CD4-positive, alpha-beta memory T cell (primary cell): ENCODE measurements around the gene SLC44A5. TPM values are rescaled to one million over a fixed set of nuclear protein-coding genes. Genes with fewer than 3 reads are reported as not detected.

Experiments used
- CTCF ChIA-PET: fragments of 350-600 bp; sonication (Branson Sonifier 250); formaldehyde crosslinking; loops from one replicate; lab custom pipeline; 2021; ENCODE audit warnings: inconsistent platforms; ENCODE audit not compliant: partially characterized antibody; lab: Charles Lee
- POLR2A ChIA-PET: fragments of 350-600 bp; sonication (Branson Sonifier 250); formaldehyde crosslinking; loops from one replicate; lab custom pipeline; 2021; ENCODE audit not compliant: partially characterized antibody; lab: Charles Lee
- DNase-seq, 5 donors: peaks; one replicate each; pipeline versions ENCODE4 v3.0.0 to v3.0.0-alpha.2; 2020 to 2022; ENCODE audit warnings: mixed read lengths in 1 of 5
- H3K27ac ChIP-seq: one replicate; pipeline ENCODE4 v1.7.0; 2013; ENCODE audit warnings: low read depth, low read length
- H3K27me3 ChIP-seq: 2 replicates; pipeline ENCODE4 v1.7.0; 2013; ENCODE audit warnings: mild to moderate bottlenecking, low read length, moderate library complexity; ENCODE audit not compliant: insufficient read depth
- H3K36me3 ChIP-seq: 2 replicates; pipeline ENCODE4 v1.7.0; 2013; ENCODE audit warnings: mild to moderate bottlenecking, low read length, moderate library complexity; ENCODE audit not compliant: insufficient read depth
- H3K4me1 ChIP-seq: 2 replicates; pipeline ENCODE4 v1.7.0; 2013; ENCODE audit warnings: mild to moderate bottlenecking, low read length, moderate library complexity; ENCODE audit not compliant: insufficient read depth
- H3K4me3 ChIP-seq, 2 donors: one replicate each; pipeline ENCODE4 v1.7.0; 2013; ENCODE audit warnings: low read length in 2 of 2, mild to moderate bottlenecking in 1 of 2
- H3K9me3 ChIP-seq, 2 donors: one replicate each; pipeline ENCODE4 v1.7.0; 2013; ENCODE audit warnings: low read length in 2 of 2, control low read depth in 1 of 2; ENCODE audit not compliant: control insufficient read depth in 1 of 2
- H3K27ac Mint-ChIP-seq, 7 donors: one replicate each; pipeline ENCODE4 v1.8.0; 2020 to 2021; ENCODE audit warnings: mixed read lengths in 7 of 7, mild to moderate bottlenecking in 6 of 7, inconsistent platforms in 3 of 7, moderate library complexity in 3 of 7
- H3K27me3 Mint-ChIP-seq, 2 donors: one replicate each; pipeline ENCODE4 v1.8.0; 2020 to 2021; ENCODE audit warnings: mixed read lengths in 2 of 2
- H3K36me3 Mint-ChIP-seq, 2 donors: one replicate each; pipeline ENCODE4 v1.8.0; 2020 to 2021; ENCODE audit warnings: mixed read lengths in 2 of 2, inconsistent platforms in 1 of 2, mild to moderate bottlenecking in 1 of 2
- H3K4me1 Mint-ChIP-seq, 4 donors: one replicate each; pipeline ENCODE4 v1.8.0; 2020 to 2021; ENCODE audit warnings: mixed read lengths in 4 of 4, mild to moderate bottlenecking in 1 of 4
- H3K4me3 Mint-ChIP-seq, 8 donors: one replicate each; pipeline ENCODE4 v1.8.0; 2020 to 2021; ENCODE audit warnings: mixed read lengths in 8 of 8, mild to moderate bottlenecking in 7 of 8, moderate library complexity in 6 of 8, inconsistent platforms in 3 of 8
- H3K9me3 Mint-ChIP-seq, 8 donors: one replicate each; pipeline ENCODE4 v1.8.0; 2020 to 2021; ENCODE audit warnings: mixed read lengths in 8 of 8, mild to moderate bottlenecking in 5 of 8, inconsistent platforms in 3 of 8, moderate library complexity in 1 of 8
- intact Hi-C: fragments of 100-400 bp; cut with micrococcal nuclease; formaldehyde crosslinking; loops from one replicate; pipeline ENCODE4 v1.15.1; 2023
- polyA plus RNA-seq, 2 donors: library from polyadenylated mRNA; unstranded; fragments of 300-500 nt; fragmentation: Illumina TruSeq; gene quantifications; one replicate each; pipeline ENCODE4 v1.2.3, GENCODE V29; 2021
- total RNA-seq, 2 experiments: library from RNA; stranded (reverse); gene quantifications; one replicate each; pipeline ENCODE4 v1.2.3, GENCODE V29; 2021

SLC44A5 gene
- total and polyA plus RNA-seq, 4 experiments from 2014 or later, result 1.0 to 3.3 (median 3.0) TPM; not detected in 1

- no peaks in the 10 kb centered on the region for H3K36me3 Mint-ChIP-seq
- POLR2A ChIA-PET, result no interaction called here
- Histone ChIP-seq H3K27ac (no peak overlapping the region), H3K4me3 (no peak overlapping the region), H3K4me1 (no peaks in the 10 kb centered on the region), H3K9me3 (no peaks in the 10 kb centered on the region), H3K27me3 (no peaks in the 10 kb centered on the region), H3K36me3 (no peaks in the 10 kb centered on the region)
- intact Hi-C loops, result no loop called here
- H3K9me3 Mint-ChIP-seq, result peaks cover 0 to 9% (median 5%) of the 10 kb centered on the region in 8 donors
- H3K4me3 Mint-ChIP-seq, result no peak overlapping the region
- DNase-seq, result no peak
- peak overlapping the region in 1 of 7 donors; percentile 75 for H3K27ac Mint-ChIP-seq
- peaks cover 0 to 2% of the 10 kb centered on the region in 2 donors for H3K27me3 Mint-ChIP-seq
- no peaks in the 10 kb centered on the region for H3K4me1 Mint-ChIP-seq
- CTCF ChIA-PET, result no interaction called here
Measured at GRCh38 chr1:75292013-75292412, 318.9 kb downstream of the SLC44A5 start.

DNA sequence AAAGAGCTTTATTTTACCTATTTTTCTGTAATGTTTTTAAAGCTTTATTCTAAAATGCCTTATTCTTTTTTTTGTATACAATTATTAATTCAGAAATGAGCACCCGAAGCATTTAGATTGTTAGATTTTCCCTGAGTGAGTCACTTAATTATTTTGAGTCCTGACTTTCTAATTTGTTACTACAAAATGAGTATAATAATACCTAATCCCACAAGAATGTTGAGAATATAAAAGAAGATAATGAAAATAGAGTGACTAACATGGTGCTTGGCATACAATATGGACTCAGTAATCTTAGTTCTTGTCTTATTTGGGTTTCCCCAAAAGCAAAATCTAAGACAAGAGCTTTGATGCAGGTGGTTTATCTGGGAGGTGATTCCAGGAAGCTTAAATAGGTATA is 334.5 kb downstream of the SLC44A5 start:
- Histone ChIP-seq H3K27me3 (no peaks in the 10 kb centered on the region), H3K27ac (no peak overlapping the region), H3K4me3 (no peak overlapping the region), H3K9me3 (no peaks in the 10 kb centered on the region), H3K4me1 (no peaks in the 10 kb centered on the region), H3K36me3 (no peaks in the 10 kb centered on the region)
- ChIA-PET POLR2A (no interaction called here), CTCF (interaction anchor here (1.1 kb wide), 1 partner anchor 41 kb away, joined by 3 read pairs; no protein-coding TSS in a partner anchor)
- H3K27ac Mint-ChIP-seq, result no peak overlapping the region
- H3K9me3 Mint-ChIP-seq, result peaks cover 0 to 4% (median 0%) of the 10 kb centered on the region in 8 donors
- H3K36me3 Mint-ChIP-seq, result peaks cover 0 to 1% of the 10 kb centered on the region in 2 donors
- no peaks in the 10 kb centered on the region for H3K27me3 Mint-ChIP-seq
- H3K4me3 Mint-ChIP-seq, result no peak overlapping the region
- DNase-seq, result no peak
- intact Hi-C loops, result no loop called here
- H3K4me1 Mint-ChIP-seq, result no peaks in the 10 kb centered on the region

GRCh38 chr1:75275631-75276030 is 335.3 kb downstream of the SLC44A5 start:
- no peak overlapping the region for H3K27ac ChIP-seq
- CTCF ChIA-PET, result no interaction called here

DNA sequence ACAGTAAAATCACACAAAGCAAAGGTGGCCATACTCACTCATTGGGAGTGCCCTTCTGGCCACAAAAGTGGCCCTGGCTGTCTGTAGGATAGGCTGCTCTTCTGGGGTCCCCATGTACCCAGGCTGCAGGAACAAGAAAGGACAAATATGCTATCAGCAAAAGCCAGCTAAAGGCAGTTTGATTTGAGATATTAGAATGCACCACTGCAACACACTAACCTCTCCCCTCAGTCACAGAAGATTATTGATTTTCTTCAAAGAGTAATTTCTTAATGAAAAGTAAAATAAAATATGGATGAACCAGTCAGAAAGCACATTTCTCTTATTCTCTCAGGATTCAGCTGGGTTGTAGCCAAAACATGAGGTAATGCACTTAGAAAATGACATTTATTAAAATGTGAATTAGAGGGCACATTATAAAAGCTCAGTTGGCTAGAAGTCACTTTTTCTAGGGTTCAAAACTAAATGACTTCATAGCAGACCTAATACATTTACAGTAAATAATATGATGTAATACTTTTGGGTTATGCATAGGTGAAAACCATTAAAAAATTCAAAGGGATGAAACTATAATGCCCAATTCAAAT is 335.9 kb downstream of the SLC44A5 start:
- Histone ChIP-seq H3K27ac (no peak overlapping the region), H3K27me3 (no peaks in the 10 kb centered on the region), H3K36me3 (no peaks in the 10 kb centered on the region), H3K9me3 (no peaks in the 10 kb centered on the region), H3K4me1 (no peaks in the 10 kb centered on the region), H3K4me3 (no peak overlapping the region)
- Mint-ChIP-seq H3K27ac (no peak overlapping the region), H3K4me3 (no peak overlapping the region), H3K36me3 (peaks cover 0 to 1% of the 10 kb centered on the region in 2 donors), H3K9me3 (peaks cover 0 to 5% (median 0%) of the 10 kb centered on the region in 8 donors), H3K27me3 (no peaks in the 10 kb centered on the region), H3K4me1 (no peaks in the 10 kb centered on the region)
- ChIA-PET POLR2A (no interaction called here), CTCF (interaction anchor here (2.2 kb wide), 1 partner anchor 10 kb away, joined by 10 read pairs; no protein-coding TSS in a partner anchor)
- intact Hi-C loops, result no loop called here
- no peak for DNase-seq

More at GRCh38 chr1:75275631-75276030, 335.3 kb downstream of the SLC44A5 start:
- POLR2A ChIA-PET, result no interaction called here
- peaks cover 0 to 1% of the 10 kb centered on the region in 2 donors for H3K36me3 Mint-ChIP-seq
- H3K9me3 ChIP-seq, result no peaks in the 10 kb centered on the region
- H3K27ac Mint-ChIP-seq, result no peak overlapping the region
- intact Hi-C loops, result no loop called here
- DNase-seq, result no peak
- H3K27me3 Mint-ChIP-seq, result no peaks in the 10 kb centered on the region
- H3K4me1 Mint-ChIP-seq, result no peaks in the 10 kb centered on the region
- H3K9me3 Mint-ChIP-seq, result peaks cover 0 to 5% (median 0%) of the 10 kb centered on the region in 8 donors
- no peaks in the 10 kb centered on the region for H3K4me1 ChIP-seq
- H3K36me3 ChIP-seq, result no peaks in the 10 kb centered on the region
- H3K27me3 ChIP-seq, result no peaks in the 10 kb centered on the region
- no peak overlapping the region for H3K4me3 Mint-ChIP-seq
- no peak overlapping the region for H3K4me3 ChIP-seq

DNA sequence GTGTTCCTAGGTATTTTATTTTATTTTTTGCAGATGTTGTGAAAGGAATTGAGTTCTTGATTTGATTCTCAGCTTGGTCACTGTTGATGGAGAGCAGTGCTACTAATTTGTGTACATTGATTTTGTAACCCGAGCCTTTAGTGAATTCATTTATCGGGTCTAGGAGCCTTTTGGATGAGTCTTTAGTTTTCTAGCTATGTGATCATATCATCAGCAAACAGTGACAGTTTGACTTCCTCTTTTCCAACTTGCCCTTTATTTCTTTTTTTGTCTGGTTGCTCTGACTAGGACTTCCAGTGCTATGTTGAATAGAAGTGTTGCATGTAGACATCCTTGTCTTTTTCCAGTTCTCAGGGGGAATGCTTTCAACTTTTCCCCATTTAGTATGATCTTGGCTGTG is 337.8 kb downstream of the SLC44A5 start:
- Mint-ChIP-seq H3K4me1 (no peaks in the 10 kb centered on the region), H3K27me3 (no peaks in the 10 kb centered on the region), H3K27ac (no peak overlapping the region), H3K36me3 (peaks cover 0 to 1% of the 10 kb centered on the region in 2 donors), H3K9me3 (peaks cover 0 to 5% (median 0%) of the 10 kb centered on the region in 8 donors), H3K4me3 (no peak overlapping the region)
- intact Hi-C loops, result no loop called here
- DNase-seq, result no peak
- no peaks in the 10 kb centered on the region for H3K9me3 ChIP-seq
- H3K27ac ChIP-seq, result no peak overlapping the region
- H3K4me1 ChIP-seq, result no peaks in the 10 kb centered on the region
- CTCF ChIA-PET, result interaction anchor here (2.2 kb wide), 1 partner anchor 8 kb away, joined by 10 read pairs; no protein-coding TSS in a partner anchor
- POLR2A ChIA-PET, result no interaction called here
- H3K27me3 ChIP-seq, result no peaks in the 10 kb centered on the region
- no peak overlapping the region for H3K4me3 ChIP-seq
- no peaks in the 10 kb centered on the region for H3K36me3 ChIP-seq

DNA sequence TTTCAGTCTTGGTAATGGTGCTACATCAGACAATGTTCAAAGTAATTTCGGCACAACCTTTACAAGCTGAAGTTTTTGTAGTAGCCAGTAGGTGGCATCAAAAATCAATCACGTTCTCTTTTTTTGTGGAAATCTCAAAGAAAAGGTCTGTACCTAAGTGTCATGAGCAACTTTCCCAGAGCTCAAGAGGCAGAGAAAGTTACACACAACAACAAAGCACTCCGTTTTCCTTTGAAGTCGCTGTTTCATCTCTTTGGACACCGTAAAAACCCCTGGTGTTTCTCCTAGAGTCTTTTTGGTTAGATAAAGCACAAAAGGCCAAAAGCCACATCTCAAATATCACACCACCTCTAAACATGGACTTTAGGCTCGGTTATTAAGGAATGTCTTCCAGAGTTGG is 345.1 kb downstream of the SLC44A5 start:
- no peak overlapping the region for H3K27ac Mint-ChIP-seq
- Histone ChIP-seq H3K27me3 (no peaks in the 10 kb centered on the region), H3K4me3 (no peak overlapping the region), H3K4me1 (no peaks in the 10 kb centered on the region), H3K36me3 (no peaks in the 10 kb centered on the region), H3K9me3 (no peaks in the 10 kb centered on the region), H3K27ac (no peak overlapping the region)
- no peak overlapping the region for H3K4me3 Mint-ChIP-seq
- ChIA-PET POLR2A (no interaction called here), CTCF (interaction anchor here (1.0 to 2.6 kb wide), 3 partner anchors 8 to 16 kb away, joined by 3 to 10 read pairs (median 3); no protein-coding TSS in a partner anchor)
- H3K27me3 Mint-ChIP-seq, result no peaks in the 10 kb centered on the region
- H3K4me1 Mint-ChIP-seq, result no peaks in the 10 kb centered on the region
- intact Hi-C loops, result no loop called here
- H3K9me3 Mint-ChIP-seq, result peaks cover 0 to 9% (median 0%) of the 10 kb centered on the region in 8 donors
- peak in 3 of 5 donors; percentile 1 to 27 (median 4) for DNase-seq
- no peaks in the 10 kb centered on the region for H3K36me3 Mint-ChIP-seq

DNA sequence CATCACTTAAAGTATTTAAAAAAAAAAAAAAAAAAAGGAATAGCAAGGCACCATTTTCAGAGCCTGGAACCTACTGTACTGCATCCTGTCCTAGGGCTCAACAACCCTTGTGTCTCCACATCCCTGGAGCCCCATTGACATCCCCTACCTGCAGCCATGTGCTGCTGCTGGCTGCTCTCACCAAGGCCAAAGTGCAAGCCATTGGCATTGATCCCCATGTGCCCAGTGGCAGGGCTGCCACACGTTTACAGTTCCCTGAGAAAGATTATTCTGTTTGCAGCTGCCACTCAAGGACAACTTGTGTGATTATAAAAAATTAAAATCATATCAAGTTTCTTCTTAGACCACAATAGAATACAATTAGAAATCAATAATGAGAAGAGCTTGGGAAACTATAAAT is 346.8 kb downstream of the SLC44A5 start:
- Mint-ChIP-seq H3K4me3 (no peak overlapping the region), H3K36me3 (no peaks in the 10 kb centered on the region), H3K27me3 (no peaks in the 10 kb centered on the region), H3K27ac (no peak overlapping the region), H3K4me1 (no peaks in the 10 kb centered on the region), H3K9me3 (peaks cover 0 to 13% (median 3%) of the 10 kb centered on the region in 8 donors)
- no peaks in the 10 kb centered on the region for H3K36me3 ChIP-seq
- DNase-seq, result no peak
- no peak overlapping the region for H3K27ac ChIP-seq
- ChIA-PET CTCF (interaction anchor here (2.6 kb wide), 1 partner anchor 10 kb away, joined by 10 read pairs; no protein-coding TSS in a partner anchor), POLR2A (no interaction called here)
- no peaks in the 10 kb centered on the region for H3K9me3 ChIP-seq
- no peak overlapping the region for H3K4me3 ChIP-seq
- intact Hi-C loops, result no loop called here
- no peaks in the 10 kb centered on the region for H3K27me3 ChIP-seq
- no peaks in the 10 kb centered on the region for H3K4me1 ChIP-seq
